ENCODE measurements around the gene USP44. TPM values are rescaled to one million over a fixed set of nuclear protein-coding genes. Genes with fewer than 3 reads are reported as not detected.

USP44 gene
- total RNA-seq, 2 donors from 2014 or later = 7.0 to 21.1 TPM

GRCh38 chr12:95480230-95480629 lies 71.0 kb downstream of the USP44 start:
- Histone ChIP-seq H3K9me3 (no peaks in the 10 kb centered on the region), H3K4me3 (no peak overlapping the region), H3K36me3 (replicated peaks in 1 of 2; ENCODE audit: insufficient read depth in 1 of 2, low read depth in 2 of 2) (peaks cover 0 to 6% of the 10 kb centered on the region in 2 donors), H3K27me3 (no peaks in the 10 kb centered on the region), H3K4me1 (peaks cover 53% of the 10 kb centered on the region), H3K27ac (no peak overlapping the region)
- intact Hi-C loops (cut with DNase I) = no loop called here
- DNase-seq = no peak
- 51 to 68% methylated on average over 2 of the region's 2 CpGs for WGBS, 2 donors
- ATAC-seq = no peak
- TF ChIP-seq POLR2A (IDR thresholded peaks at IDR 0.05) (no peak), CTCF (IDR thresholded peaks at IDR 0.05) (no peak)

GRCh38 chr12:95474660-95474958 lies 76.7 kb downstream of the USP44 start:
- intact Hi-C loops (cut with DNase I) = no loop called here
- peak overlapping the region; percentile 85 to 92 for H3K4me3 ChIP-seq
- no peak for DNase-seq
- WGBS, 2 donors = 0% methylated on average over 7 to 16 of the region's 16 CpGs
- no peaks in the 10 kb centered on the region for H3K9me3 ChIP-seq
- no peak for ATAC-seq
- TF ChIP-seq POLR2A (IDR thresholded peaks at IDR 0.05) (no peak), CTCF (IDR thresholded peaks at IDR 0.05) (no peak)
- peaks cover 51% of the 10 kb centered on the region for H3K4me1 ChIP-seq
- peaks cover 0 to 2% of the 10 kb centered on the region in 2 donors for H3K36me3 ChIP-seq (replicated peaks in 1 of 2; ENCODE audit: insufficient read depth in 1 of 2, low read depth in 2 of 2)
- no peaks in the 10 kb centered on the region for H3K27me3 ChIP-seq
- H3K27ac ChIP-seq = peak overlapping the region; percentile 86 to 96 (median 91)

- peak within 1 kb of the TSS; percentile 86 to 96 (median 91) for H3K27ac ChIP-seq
- TF ChIP-seq CTCF (IDR thresholded peaks at IDR 0.05) (no peak), POLR2A (IDR thresholded peaks at IDR 0.05) (peak; percentile 95 to 99 (median 99))
- intact Hi-C loops (cut with DNase I) = no loop called here
- peaks cover 48% of the 10 kb centered on the region for H3K4me1 ChIP-seq
- DNase-seq = peak; percentile 96 to 98 (median 98)
- WGBS, 2 donors = 0% methylated on average over 21 to 49 of the region's 49 CpGs
- peak within 1 kb of the TSS; percentile 85 to 92 for H3K4me3 ChIP-seq
- peak; percentile 98 for ATAC-seq
- H3K27me3 ChIP-seq = no peaks in the 10 kb centered on the region
- H3K9me3 ChIP-seq = no peaks in the 10 kb centered on the region
- H3K36me3 ChIP-seq (replicated peaks in 1 of 2; ENCODE audit: insufficient read depth in 1 of 2, low read depth in 2 of 2) = peaks cover 0 to 2% of the 10 kb centered on the region in 2 donors
These were observed 77.2 kb downstream of the USP44 start, which contains the start of gene METAP2 for GRCh38 chr12:95473884-95474659. METAP2 (plus strand) TSS chr12:95474152; CDS start chr12:95474180, 28 bp downstream.

GRCh38 chr12:95473231-95473883 lies 77.9 kb downstream of the USP44 start:
- intact Hi-C loops (cut with DNase I) = no loop called here
- Histone ChIP-seq H3K27ac (peak overlapping the region; percentile 86 to 96 (median 91)), H3K4me1 (peaks cover 41% of the 10 kb centered on the region), H3K9me3 (no peaks in the 10 kb centered on the region), H3K27me3 (no peaks in the 10 kb centered on the region), H3K4me3 (peak overlapping the region; percentile 21 to 85), H3K36me3 (replicated peaks in 1 of 2; ENCODE audit: insufficient read depth in 1 of 2, low read depth in 2 of 2) (peaks cover 0 to 2% of the 10 kb centered on the region in 2 donors)
- DNase-seq = peak; percentile 37 to 60 (median 55)
- ATAC-seq = peak; percentile 65
- no peak for TF ChIP-seq CTCF (IDR thresholded peaks at IDR 0.05)
- TF ChIP-seq POLR2A (IDR thresholded peaks at IDR 0.05) = no peak
- WGBS, 2 donors = 0 to 1% methylated on average over 23 of the region's 23 CpGs

Data from body of pancreas (tissue), 4 donors.